ENCODE data around the gene EXOC6.

Gene EXOC6

DNA sequence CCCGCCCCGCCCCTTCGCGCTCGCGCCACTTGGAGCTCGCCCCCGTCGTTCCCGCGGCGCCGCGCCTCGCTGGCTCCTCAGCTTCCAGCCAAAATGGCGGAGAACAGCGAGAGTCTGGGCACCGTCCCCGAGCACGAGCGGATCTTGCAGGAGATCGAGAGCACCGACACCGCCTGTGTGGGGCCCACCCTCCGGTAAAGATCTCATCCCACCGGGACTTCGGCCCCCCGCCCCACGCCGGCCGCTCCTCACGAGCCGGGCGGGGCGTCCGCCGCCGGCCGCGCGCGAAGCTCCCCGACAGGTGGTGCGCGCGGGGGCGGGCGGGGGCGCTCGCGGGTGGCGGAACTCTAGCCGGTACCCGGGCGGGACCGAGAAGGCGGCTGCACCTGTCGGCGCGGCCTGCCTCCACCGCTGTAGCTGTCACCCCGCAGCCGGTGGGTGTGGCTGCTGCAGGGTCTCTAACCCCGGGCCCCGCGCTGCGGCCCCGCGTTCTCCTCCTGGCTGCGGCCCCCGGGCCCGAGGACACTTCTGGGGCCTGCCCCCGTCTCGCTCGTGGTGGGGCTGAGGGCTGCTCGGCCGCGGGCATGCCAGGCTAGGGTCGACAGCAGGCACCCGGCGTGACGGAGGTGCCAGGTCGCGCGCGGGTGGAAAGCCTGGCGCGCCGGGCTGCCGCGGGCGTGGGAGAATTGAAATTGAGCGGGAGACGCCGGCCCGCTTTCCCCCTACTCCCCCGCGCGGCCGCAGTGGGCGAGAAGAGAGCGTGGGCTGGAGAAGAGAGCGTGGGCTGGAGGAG, at the start of gene EXOC6:
EXOC6 (plus strand) TSS at position 80 of the 793 bp plus-strand sequence; CDS start at position 94, 14 bp downstream.
- DNase-seq (ENCODE audit: low spot score): peak; percentile 90

DNA sequence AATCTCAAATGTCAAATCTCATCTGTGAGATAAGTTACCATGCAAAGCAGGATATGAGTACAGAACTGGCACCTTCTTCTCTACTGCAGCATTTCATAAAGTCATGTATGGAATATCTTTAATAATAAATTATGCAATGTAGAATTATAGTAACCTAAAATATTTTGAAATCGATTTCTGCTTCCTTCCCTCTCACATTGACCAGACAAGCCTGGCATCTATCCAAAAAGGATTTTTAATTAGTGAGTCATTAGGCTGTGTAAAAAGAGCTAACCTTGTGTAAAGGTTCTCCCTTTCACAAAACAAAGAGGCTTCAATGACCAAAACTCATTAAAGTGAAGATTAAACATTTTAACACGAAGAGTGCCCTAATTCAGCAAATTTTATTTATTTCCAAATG, 48.8 kb upstream of the EXOC6 start:
- no peak for DNase-seq (ENCODE audit: low spot score)

- DNase-seq (ENCODE audit: low spot score): no peak
These were observed 48.1 kb upstream of the EXOC6 start for GRCh38 chr10:92800134-92800733.

- DNase-seq (ENCODE audit: low spot score): no peak
These were observed 46.1 kb upstream of the EXOC6 start for GRCh38 chr10:92801978-92802872.

- no peak for DNase-seq (ENCODE audit: low spot score)
These were observed 38.5 kb upstream of the EXOC6 start for GRCh38 chr10:92809840-92810239.

GRCh38 chr10:92810934-92811532, 37.3 kb upstream of the EXOC6 start:
- no peak for DNase-seq (ENCODE audit: low spot score)

GRCh38 chr10:92811986-92812385, 36.3 kb upstream of the EXOC6 start:
- DNase-seq (ENCODE audit: low spot score): no peak

DNA sequence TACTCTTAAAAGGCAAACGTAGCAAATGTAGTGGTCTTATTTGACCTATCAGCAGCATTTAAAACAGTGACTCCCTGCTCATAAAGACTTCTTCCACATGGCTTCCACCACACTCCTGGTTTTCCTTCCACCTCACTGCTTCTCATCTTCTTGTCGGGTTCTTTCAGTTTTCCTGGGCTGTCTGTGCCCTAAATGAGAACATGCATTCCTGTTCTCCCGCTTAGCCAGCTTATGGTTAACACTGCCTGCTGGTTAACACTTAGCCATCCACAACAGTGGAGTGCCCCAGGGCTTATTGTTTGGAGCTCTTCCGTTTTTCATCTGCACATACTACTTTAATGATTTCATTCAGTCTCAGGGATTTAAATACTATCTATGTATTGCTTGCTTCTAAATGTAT, 34.3 kb upstream of the EXOC6 start:
- no peak for DNase-seq (ENCODE audit: low spot score)

GRCh38 chr10:92814790-92815189, 33.5 kb upstream of the EXOC6 start:
- no peak for DNase-seq (ENCODE audit: low spot score)

DNA sequence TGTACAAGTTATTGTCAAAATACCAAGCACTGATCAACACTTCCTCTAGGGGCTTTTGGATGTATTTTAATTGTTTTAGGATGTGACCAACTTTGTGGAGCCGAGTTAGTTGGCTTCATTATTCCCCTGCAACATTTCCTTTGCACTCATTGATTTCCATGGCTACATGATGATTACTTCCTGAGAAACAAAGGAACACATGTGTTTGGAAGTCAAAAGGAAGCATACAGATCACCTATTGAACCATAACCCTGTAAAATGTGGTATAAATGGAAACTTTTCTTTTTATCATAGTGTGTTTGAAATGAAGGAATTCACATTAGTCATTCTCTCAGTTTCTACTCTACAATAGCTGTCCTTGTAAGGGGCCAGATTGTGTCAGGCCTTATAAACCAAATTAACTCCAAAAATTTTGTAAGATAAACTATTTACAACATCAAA, 32.2 kb upstream of the EXOC6 start:
- no peak for DNase-seq (ENCODE audit: low spot score)

- DNase-seq (ENCODE audit: low spot score): no peak
These were observed 26.2 kb upstream of the EXOC6 start for GRCh38 chr10:92822060-92822634.

- DNase-seq (ENCODE audit: low spot score): no peak
These were observed 25.4 kb upstream of the EXOC6 start for GRCh38 chr10:92822964-92823363.

GRCh38 chr10:92826061-92826460, 22.3 kb upstream of the EXOC6 start:
- DNase-seq (ENCODE audit: low spot score): no peak

GRCh38 chr10:92826504-92826903, 21.8 kb upstream of the EXOC6 start:
- no peak for DNase-seq (ENCODE audit: low spot score)

DNA sequence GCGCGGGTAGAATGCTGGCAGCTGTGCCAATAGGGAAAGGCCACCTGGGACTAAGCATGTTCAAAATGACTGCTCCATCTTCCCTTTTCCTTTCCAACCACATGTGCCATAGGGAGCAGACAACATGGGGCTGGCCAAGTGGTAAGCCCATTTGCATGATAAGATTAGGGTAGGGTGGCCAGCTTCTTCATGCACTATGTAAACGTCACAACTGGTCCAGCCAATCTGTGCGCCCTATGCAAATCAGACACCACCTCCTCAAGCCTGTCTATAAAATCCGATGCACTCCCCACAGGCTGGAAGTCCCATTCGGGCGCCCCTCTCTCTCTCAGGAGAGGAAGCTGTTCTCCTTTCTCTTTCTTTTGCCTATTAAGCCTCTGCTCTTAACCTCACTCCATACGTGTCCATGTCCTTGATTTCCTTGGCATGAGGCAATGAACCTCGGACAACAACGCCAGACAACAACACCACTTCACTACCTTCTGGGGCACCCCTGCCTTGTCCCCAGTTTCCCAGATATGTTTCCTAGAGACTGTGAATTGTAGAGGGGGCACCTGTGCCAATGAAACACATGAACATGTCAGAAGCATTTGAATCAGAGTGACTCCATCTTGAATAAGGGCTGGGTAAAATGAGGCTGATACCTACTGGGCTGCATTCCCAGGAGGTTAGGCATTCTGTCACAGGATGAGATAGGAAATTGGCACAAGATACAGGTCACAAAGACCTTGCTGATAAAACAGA, 19.1 kb upstream of the EXOC6 start:
- DNase-seq (ENCODE audit: low spot score): no peak

- DNase-seq (ENCODE audit: low spot score): no peak
These were observed 18.4 kb upstream of the EXOC6 start for GRCh38 chr10:92829786-92830377.

- no peak for DNase-seq (ENCODE audit: low spot score)
These were observed 17.6 kb upstream of the EXOC6 start for GRCh38 chr10:92830478-92831389.

DNA sequence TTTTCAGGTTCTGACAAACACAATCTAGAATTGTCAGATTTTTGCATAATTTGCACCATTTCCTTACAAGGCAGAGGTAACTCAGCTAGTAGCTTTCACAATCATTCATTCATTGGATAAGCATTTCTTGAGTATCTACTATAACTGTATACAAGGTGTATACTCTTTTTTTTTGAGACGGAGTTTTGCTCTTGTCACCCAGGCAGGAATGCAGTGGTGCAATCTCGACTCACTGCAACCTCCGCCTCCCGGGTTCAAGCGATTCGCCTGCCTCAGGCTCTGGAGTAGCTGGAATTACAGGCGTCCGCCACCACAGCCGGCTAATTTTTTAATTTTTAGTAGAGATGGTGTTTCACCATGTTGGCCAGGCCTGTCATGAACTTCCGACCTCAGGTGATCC, 16.2 kb upstream of the EXOC6 start:
- DNase-seq (ENCODE audit: low spot score): no peak

DNA sequence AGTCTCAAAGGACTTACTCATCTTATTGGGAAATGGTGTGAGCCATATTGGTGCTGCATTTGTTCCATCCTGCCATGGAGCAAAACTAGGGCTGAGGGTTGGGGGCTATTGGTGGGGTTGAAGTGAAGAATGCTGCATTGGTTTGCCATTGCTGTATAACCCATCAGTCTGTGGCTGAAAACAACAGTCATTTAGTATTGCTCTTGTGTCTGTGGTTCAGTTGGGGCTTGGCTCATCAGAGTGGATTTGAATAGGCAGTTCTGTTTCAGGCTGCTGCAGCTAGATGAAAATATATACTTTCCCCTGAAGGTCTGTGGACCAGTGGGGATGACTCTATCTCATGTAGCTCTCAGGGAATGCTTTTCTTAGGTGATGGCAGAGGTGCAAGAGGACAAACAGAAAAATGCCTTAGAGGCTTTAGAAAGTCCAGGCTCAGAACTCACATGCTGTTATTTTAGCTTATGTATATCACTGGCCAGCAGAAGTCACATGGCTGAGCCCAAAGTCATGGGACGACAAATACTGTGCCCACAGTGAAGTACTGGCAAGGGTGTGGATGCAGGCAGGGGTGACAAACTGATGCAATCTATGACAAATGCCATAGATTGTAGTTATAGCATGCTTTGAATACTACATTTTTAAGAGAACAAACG, 15.2 kb upstream of the EXOC6 start:
- DNase-seq (ENCODE audit: low spot score): no peak
